Tibial artery (tissue), 4 donors: Measurements from ENCODE around the gene CNTN6.

ENCODE experiments used
- DNase-seq, 2 donors: peaks; one replicate each; pipeline ENCODE4 v3.0.0-alpha.2; 2019
- H3K27ac ChIP-seq, 2 donors: fragments of 200-600 bp; sonication (generic) in 1 of 2; 1 replicate in 1 of 2; 2 replicates in 1 of 2; pipeline ENCODE4 v1.5.1; 2018 to 2019; ENCODE audit warnings: mild to moderate bottlenecking in 1 of 2
- H3K27me3 ChIP-seq, 2 donors: fragments of 200-600 bp; sonication (generic) in 1 of 2; one replicate each; pipeline versions ENCODE4 v1.5.1 to v1.6.0; 2016 to 2019
- H3K36me3 ChIP-seq, 3 donors: fragments of 200-600 bp; sonication (generic) in 2 of 3; one replicate each; pipeline ENCODE4 v1.5.1; 2016 to 2019; ENCODE audit warnings: mild to moderate bottlenecking in 2 of 3
- H3K4me1 ChIP-seq, 4 donors: fragments of 200-600 bp; sonication (generic) in 2 of 4; 1 replicate in 3 of 4; 2 replicates in 1 of 4; pipeline ENCODE4 v1.5.1; 2016 to 2019
- H3K4me3 ChIP-seq, 2 donors: fragments of 200-600 bp; sonication (generic) in 1 of 2; 1 replicate in 1 of 2; 2 replicates in 1 of 2; pipeline ENCODE4 v1.5.1; 2018 to 2019; ENCODE audit warnings: mild to moderate bottlenecking in 2 of 2
- H3K9me3 ChIP-seq, 3 donors: fragments of 200-600 bp; sonication (generic) in 1 of 3; one replicate each; pipeline ENCODE4 v1.5.1; 2016 to 2019
- intact Hi-C: fragments of 100-400 bp; cut with DNase I; formaldehyde crosslinking; loops from one replicate; pipeline ENCODE4 v1.15.0; 2023; ENCODE audit warnings: low total_unique reads
- TF ChIP-seq, protein P1 (sequence below), 2 experiments: fragments of 200-600 bp in 1 of 2; fragments of 450-650 bp in 1 of 2; IDR thresholded peaks; one replicate each; pipeline ENCODE4 v1.5.1; 2017 to 2019; ENCODE audit warnings: antibody characterized with exemption in 2 of 2, mild to moderate bottlenecking in 1 of 2, moderate library complexity in 1 of 2

CNTN6 gene

DNA sequence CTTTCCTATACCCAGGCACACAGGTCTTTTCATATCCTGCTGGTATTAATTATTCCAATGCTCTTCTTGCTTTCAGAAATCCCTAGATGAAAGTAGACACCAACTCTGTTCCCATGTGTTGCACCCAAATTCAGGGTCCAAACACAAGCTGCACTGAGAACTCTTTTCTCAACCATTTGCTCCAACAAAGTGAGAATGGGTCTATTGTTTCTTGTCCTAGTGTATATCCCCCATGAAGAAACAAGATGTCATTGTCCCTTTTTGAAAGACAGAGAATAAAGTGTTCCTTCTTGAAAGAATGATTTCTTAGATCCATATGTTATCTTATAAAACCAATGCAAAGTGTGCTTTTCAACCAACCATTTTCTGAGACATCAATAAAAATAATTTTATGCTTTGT, 353.7 kb downstream of the CNTN6 start:
- Histone ChIP-seq H3K27ac (no peak overlapping the region), H3K27me3 (no peaks in the 10 kb centered on the region)

DNA sequence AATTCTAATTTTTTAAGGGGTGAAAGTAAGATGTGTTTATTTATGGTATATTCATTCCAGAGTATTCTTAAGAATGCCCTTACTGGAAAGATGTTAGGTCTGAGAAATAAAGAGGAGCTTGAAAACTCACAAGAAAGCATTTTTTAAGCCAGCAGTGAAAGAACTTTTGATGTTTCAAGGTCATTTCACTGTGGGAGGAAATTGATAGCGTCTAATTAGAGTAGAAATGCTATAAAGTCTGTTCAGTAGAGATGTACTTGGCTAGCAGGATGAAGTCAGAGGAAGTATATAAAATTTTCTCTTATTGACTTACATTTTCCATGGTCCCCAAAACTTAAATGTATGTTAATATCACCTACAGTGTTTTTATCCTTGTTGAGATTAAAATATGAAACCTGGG, 354.6 kb downstream of the CNTN6 start:
- Histone ChIP-seq H3K4me1 (no peaks in the 10 kb centered on the region), H3K36me3 (no peaks in the 10 kb centered on the region), H3K27ac (no peak overlapping the region), H3K27me3 (no peaks in the 10 kb centered on the region), H3K4me3 (no peak overlapping the region), H3K9me3 (no peaks in the 10 kb centered on the region)
- DNase-seq = no peak
- intact Hi-C loops = no loop called here
- TF ChIP-seq, protein P1, sequence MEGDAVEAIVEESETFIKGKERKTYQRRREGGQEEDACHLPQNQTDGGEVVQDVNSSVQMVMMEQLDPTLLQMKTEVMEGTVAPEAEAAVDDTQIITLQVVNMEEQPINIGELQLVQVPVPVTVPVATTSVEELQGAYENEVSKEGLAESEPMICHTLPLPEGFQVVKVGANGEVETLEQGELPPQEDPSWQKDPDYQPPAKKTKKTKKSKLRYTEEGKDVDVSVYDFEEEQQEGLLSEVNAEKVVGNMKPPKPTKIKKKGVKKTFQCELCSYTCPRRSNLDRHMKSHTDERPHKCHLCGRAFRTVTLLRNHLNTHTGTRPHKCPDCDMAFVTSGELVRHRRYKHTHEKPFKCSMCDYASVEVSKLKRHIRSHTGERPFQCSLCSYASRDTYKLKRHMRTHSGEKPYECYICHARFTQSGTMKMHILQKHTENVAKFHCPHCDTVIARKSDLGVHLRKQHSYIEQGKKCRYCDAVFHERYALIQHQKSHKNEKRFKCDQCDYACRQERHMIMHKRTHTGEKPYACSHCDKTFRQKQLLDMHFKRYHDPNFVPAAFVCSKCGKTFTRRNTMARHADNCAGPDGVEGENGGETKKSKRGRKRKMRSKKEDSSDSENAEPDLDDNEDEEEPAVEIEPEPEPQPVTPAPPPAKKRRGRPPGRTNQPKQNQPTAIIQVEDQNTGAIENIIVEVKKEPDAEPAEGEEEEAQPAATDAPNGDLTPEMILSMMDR (IDR thresholded peaks at IDR 0.05) = no peak

More for the DNA sequence above, 353.7 kb downstream of the CNTN6 start:
- H3K36me3 ChIP-seq = no peaks in the 10 kb centered on the region
- H3K4me3 ChIP-seq = no peak overlapping the region
- TF ChIP-seq, protein P1 (IDR thresholded peaks at IDR 0.05) = no peak
- DNase-seq = no peak
- intact Hi-C loops = no loop called here
- no peaks in the 10 kb centered on the region for H3K9me3 ChIP-seq
- no peaks in the 10 kb centered on the region for H3K4me1 ChIP-seq

DNA sequence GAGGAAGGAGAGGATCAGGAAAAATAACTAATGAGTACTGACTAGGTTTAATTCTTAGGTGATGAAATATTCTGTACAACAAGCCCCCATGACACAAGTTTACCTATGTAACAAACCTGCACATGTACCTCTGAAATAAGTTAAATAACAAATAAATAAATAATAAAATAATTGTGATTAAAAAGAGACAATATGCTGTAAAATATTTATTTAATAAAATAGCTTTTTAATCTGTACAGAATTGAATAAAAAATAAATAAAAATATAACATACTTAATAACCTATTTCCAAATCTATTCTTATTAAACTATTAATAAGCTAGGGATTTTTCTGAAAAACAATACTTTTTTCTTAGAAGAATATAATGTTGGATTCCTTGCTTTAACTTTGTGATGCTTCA, 355.6 kb downstream of the CNTN6 start:
- no peak overlapping the region for H3K27ac ChIP-seq
- H3K4me1 ChIP-seq = no peaks in the 10 kb centered on the region
- no peaks in the 10 kb centered on the region for H3K36me3 ChIP-seq
- H3K4me3 ChIP-seq = no peak overlapping the region
- intact Hi-C loops = no loop called here
- TF ChIP-seq, protein P1 (IDR thresholded peaks at IDR 0.05) = no peak
- DNase-seq = no peak
- no peaks in the 10 kb centered on the region for H3K27me3 ChIP-seq
- no peaks in the 10 kb centered on the region for H3K9me3 ChIP-seq
